OCI-LY7 (cell line): ENCODE results near the gene PCDHGB7. TPM values are rescaled to one million over a fixed set of nuclear protein-coding genes. Genes with fewer than 3 reads are reported as not detected.
"Not testable (repeated sequence)": the region's sequence is repeated elsewhere in the genome, so short reads cannot be mapped to it uniquely, and the experiment has no call there.

ENCODE experiments used
- BruUV-seq: library from RNA; stranded (reverse); fragments of 400-500 nt; replicated peaks from 2 replicates; lab custom pipeline; 2021; lab: Mats Ljungman, UMichigan
- CTCF ChIA-PET: fragments of 300-600 bp; sonication (Branson Sonifier 250); formaldehyde crosslinking; loops from one replicate; lab custom pipeline; 2022; ENCODE audit warnings: antibody characterized with exemption; ENCODE audit not compliant: unreplicated experiment; lab: Charles Lee
- POLR2A ChIA-PET: fragments of 300-600 bp; sonication (Branson Sonifier 250); formaldehyde crosslinking; loops from one replicate; lab custom pipeline; 2022; ENCODE audit warnings: antibody characterized with exemption; lab: Charles Lee
- DNase-seq: peaks from one replicate; pipeline ENCODE4 v3.0.0-alpha.2; 2015; ENCODE audit warnings: low spot score
- H2AFZ ChIP-seq: fragments of 200-600 bp; sonication (generic), shearing (Covaris generic); 2 replicates; pipeline ENCODE4 v1.6.1; 2014; ENCODE audit warnings: mild to moderate bottlenecking, antibody characterized with exemption, low read length, moderate library complexity
- H3K27ac ChIP-seq: fragments of 200-600 bp; sonication (generic); 2 replicates; pipeline ENCODE4 v1.5.1; 2014; ENCODE audit warnings: mixed run types, low read depth, mild to moderate bottlenecking, moderate library complexity, low read length, inconsistent platforms; ENCODE audit not compliant: poor library complexity, severe bottlenecking
- H3K36me3 ChIP-seq: fragments of 200-600 bp; sonication (generic); 2 replicates; pipeline ENCODE4 v1.6.1; 2014; ENCODE audit warnings: mild to moderate bottlenecking, antibody characterized with exemption, low read length, moderate library complexity, mixed read lengths; ENCODE audit not compliant: insufficient read depth
- H3K4me1 ChIP-seq: fragments of 200-600 bp; sonication (generic); 2 replicates; pipeline ENCODE4 v1.5.1; 2014; ENCODE audit warnings: mild to moderate bottlenecking, low read length; ENCODE audit not compliant: insufficient read depth, poor library complexity, severe bottlenecking
- H3K4me2 ChIP-seq: fragments of 200-600 bp; sonication (generic); 2 replicates; pipeline ENCODE4 v1.6.1; 2014; ENCODE audit warnings: mild to moderate bottlenecking, low read length
- H3K4me3 ChIP-seq: fragments of 200-600 bp; sonication (generic); 2 replicates; pipeline ENCODE4 v1.5.1; 2014; ENCODE audit warnings: mild to moderate bottlenecking, low read depth, low read length; ENCODE audit not compliant: poor library complexity, severe bottlenecking
- H3K79me2 ChIP-seq: fragments of 200-600 bp; sonication (generic); 2 replicates; pipeline ENCODE4 v1.6.1; 2016; ENCODE audit warnings: low read depth, mild to moderate bottlenecking, low read length, moderate library complexity, mixed read lengths; ENCODE audit not compliant: insufficient read depth
- H3K9me2 ChIP-seq: fragments of 200-600 bp; sonication (generic); 2 replicates; pipeline ENCODE4 v1.6.1; 2016; ENCODE audit warnings: mild to moderate bottlenecking, low read length, mixed read lengths; ENCODE audit not compliant: insufficient read depth
- H3K9me3 ChIP-seq: fragments of 200-600 bp; sonication (generic); 2 replicates; pipeline ENCODE4 v1.6.1; 2014; ENCODE audit warnings: mild to moderate bottlenecking, mixed run types, low read length, mixed read lengths
- H4K20me1 ChIP-seq: fragments of 200-600 bp; sonication (generic); 2 replicates; pipeline ENCODE4 v1.6.1; 2014; ENCODE audit warnings: mild to moderate bottlenecking, antibody characterized with exemption, low read length, moderate library complexity, mixed read lengths; ENCODE audit not compliant: insufficient read depth
- EZH2phosphoT487 ChIP-seq: fragments of 200-600 bp; sonication (generic); IDR thresholded peaks from 2 replicates; pipeline ENCODE4 v1.6.1; 2018; ENCODE audit warnings: low read depth, borderline replicate concordance, mild to moderate bottlenecking, mixed run types, antibody characterized with exemption, low read length, moderate library complexity, mixed read lengths
- intact Hi-C: fragments of 100-400 bp; cut with micrococcal nuclease; formaldehyde crosslinking; loops from one replicate; pipeline ENCODE4 v1.10.0; 2022; ENCODE audit not compliant: unreplicated experiment
- total RNA-seq, 2 experiments: library from RNA; depleted of rRNA in 1 of 2; stranded (reverse); fragments of >200 nt in 1 of 2; shearing (Covaris generic) in 1 of 2; gene quantifications; 2 replicates each; pipeline ENCODE4 v1.2.3, GENCODE V29; 2014 to 2022
- TF ChIP-seq, protein P1 (sequence below): fragments of 200-600 bp; sonication (generic); conservative IDR thresholded peaks from 2 replicates; pipeline ENCODE4 v1.5.1; 2014; ENCODE audit warnings: mild to moderate bottlenecking, antibody characterized with exemption, low read length, moderate library complexity, mixed read lengths

PCDHGB7 gene
- total RNA-seq, 2 experiments from 2014 or later, result 3.9 to 5.4 TPM

DNA sequence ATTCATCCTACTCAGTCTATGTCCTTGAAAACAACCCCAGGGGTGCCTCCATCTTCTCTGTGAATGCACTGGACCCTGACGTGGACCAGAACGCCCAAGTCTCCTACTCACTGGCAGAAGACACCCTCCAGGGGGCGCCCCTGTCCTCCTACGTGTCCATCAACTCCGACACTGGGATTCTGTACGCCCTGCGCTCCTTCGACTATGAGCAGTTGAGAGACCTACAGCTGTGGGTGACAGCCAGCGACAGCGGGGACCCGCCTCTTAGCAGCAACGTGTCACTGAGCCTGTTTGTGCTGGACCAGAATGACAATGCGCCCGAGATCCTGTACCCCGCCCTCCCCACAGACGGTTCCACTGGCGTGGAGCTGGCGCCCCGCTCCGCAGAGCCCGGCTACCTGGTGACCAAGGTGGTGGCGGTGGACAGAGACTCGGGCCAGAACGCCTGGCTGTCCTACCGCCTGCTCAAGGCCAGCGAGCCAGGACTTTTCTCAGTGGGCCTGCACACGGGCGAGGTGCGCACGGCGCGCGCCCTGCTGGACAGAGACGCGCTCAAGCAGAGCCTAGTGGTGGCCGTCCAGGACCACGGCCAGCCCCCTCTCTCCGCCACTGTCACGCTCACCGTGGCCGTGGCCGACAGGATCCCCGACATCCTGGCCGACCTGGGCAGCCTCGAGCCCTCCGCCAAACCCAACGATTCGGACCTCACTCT is 41.9 kb upstream of the PCDHGB7 start:
- CTCF ChIA-PET, DNase-seq, H2AFZ ChIP-seq, intact Hi-C loops, BruUV-seq, H3K27ac ChIP-seq, H3K4me1 ChIP-seq, H3K4me2 ChIP-seq, H3K79me2 ChIP-seq, H3K4me3 ChIP-seq, H3K9me3 ChIP-seq, H3K9me2 ChIP-seq, H4K20me1 ChIP-seq: not testable (repeated sequence)
- peaks cover 11% of the 10 kb centered on the region; the same call in 1 of the 2 replicates for H3K36me3 ChIP-seq
- POLR2A ChIA-PET, result interaction anchor here (0.6 kb wide), 1 partner anchor 321 kb away, joined by 3 read pairs; no protein-coding TSS in a partner anchor
- TF ChIP-seq, protein P1, sequence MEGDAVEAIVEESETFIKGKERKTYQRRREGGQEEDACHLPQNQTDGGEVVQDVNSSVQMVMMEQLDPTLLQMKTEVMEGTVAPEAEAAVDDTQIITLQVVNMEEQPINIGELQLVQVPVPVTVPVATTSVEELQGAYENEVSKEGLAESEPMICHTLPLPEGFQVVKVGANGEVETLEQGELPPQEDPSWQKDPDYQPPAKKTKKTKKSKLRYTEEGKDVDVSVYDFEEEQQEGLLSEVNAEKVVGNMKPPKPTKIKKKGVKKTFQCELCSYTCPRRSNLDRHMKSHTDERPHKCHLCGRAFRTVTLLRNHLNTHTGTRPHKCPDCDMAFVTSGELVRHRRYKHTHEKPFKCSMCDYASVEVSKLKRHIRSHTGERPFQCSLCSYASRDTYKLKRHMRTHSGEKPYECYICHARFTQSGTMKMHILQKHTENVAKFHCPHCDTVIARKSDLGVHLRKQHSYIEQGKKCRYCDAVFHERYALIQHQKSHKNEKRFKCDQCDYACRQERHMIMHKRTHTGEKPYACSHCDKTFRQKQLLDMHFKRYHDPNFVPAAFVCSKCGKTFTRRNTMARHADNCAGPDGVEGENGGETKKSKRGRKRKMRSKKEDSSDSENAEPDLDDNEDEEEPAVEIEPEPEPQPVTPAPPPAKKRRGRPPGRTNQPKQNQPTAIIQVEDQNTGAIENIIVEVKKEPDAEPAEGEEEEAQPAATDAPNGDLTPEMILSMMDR, result peak; percentile 49

DNA sequence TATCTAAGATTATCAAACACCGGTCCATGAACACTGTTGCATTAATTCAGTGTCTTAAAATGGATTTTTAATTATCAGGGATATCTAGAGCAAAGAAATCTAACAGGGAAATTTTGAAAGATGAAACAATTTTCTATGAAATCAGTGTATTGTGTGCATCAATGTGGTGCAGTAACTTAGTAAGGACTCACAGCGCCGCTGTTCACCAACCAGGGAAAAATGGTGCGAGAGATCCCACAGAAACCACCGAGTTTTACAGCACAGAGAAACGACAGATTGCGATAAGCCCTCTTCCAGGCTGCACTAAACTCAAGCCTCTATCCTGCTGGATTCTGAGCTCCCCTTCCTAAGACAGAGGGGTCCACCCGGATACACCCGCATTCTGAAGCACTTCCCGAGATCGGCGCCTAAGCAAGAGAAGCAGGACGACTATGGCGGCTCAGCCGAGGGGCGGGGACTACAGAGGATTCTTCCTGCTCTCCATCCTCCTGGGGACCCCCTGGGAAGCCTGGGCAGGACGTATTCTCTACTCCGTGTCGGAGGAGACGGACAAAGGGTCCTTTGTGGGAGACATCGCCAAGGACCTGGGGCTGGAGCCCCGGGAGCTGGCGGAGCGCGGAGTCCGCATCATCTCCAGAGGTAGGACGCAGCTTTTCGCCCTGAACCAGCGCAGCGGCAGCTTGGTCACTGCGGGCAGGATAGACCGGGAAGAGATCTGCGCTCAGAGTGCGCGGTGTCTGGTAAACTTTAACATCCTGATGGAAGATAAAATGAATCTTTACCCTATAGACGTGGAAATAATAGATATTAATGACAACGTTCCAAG is 34.8 kb upstream of the PCDHGB7 start, which contains the start of gene PCDHGA7:
TSS of gene PCDHGA7 (plus strand) at position 274 of the 826 bp plus-strand sequence. CDS start at position 432, 158 bp downstream.
- Histone ChIP-seq H3K79me2 (no peaks in the 10 kb centered on the region), H2AFZ (peak within 1 kb of the TSS; percentile 57), H3K4me3 (peak within 1 kb of the TSS; percentile 68), H3K4me1 (no peaks in the 10 kb centered on the region), H3K36me3 (no peaks in the 10 kb centered on the region), H3K9me3 (no peaks in the 10 kb centered on the region), H4K20me1 (no peaks in the 10 kb centered on the region), H3K27ac (no peak within 1 kb of the TSS), H3K4me2 (peak within 1 kb of the TSS; percentile 61), H3K9me2 (no peaks in the 10 kb centered on the region)
- TF ChIP-seq, protein P1, result peak; percentile 76
- no peak for TF ChIP-seq EZH2phosphoT487
- peak; percentile 59 for DNase-seq
- POLR2A ChIA-PET, result interaction anchor here (0.5 to 0.9 kb wide), 2 partner anchors 8 to 80 kb away, joined by 3 read pairs; no protein-coding TSS in a partner anchor
- CTCF ChIA-PET, result interaction anchor here (0.7 kb wide), 2 partner anchors 33 to 181 kb away, joined by 3 to 5 read pairs; partner anchors contain the start of gene PCDHGB1
- intact Hi-C loops, result no loop called here
- BruUV-seq, result TSS peak; percentile 35
